ENCODE data around the gene TBCD. TPM values are rescaled to one million over a fixed set of nuclear protein-coding genes. Genes with fewer than 3 reads are reported as not detected.

The TBCD gene
- total and polyA plus RNA-seq, 12 donors = 41.3 to 107 (median 52.4) TPM

- Histone ChIP-seq H3K9me3 (no peaks in the 10 kb centered on the region), H3K4me3 (no peak overlapping the region), H3K27me3 (no peaks in the 10 kb centered on the region), H3K27ac (no peak overlapping the region), H3K4me1 (peaks cover 0 to 41% (median 20%) of the 10 kb centered on the region in 9 donors), H3K36me3 (peaks cover 0 to 15% (median 0%) of the 10 kb centered on the region in 9 donors)
- no peak for TF ChIP-seq CTCF (IDR thresholded peaks at IDR 0.05)
- intact Hi-C loops (cut with DNase I) = no loop called here
- WGBS, 2 donors = 78 to 83% methylated on average over 12 of the region's 12 CpGs
- ATAC-seq (no peak), DNase-seq (no peak)
Measured at GRCh38 chr17:82791532-82791931, 39.7 kb downstream of the TBCD start.

GRCh38 chr17:82793974-82794630 lies 42.2 kb downstream of the TBCD start:
- H3K4me3 ChIP-seq = no peak overlapping the region
- 76 to 77% methylated on average over 15 of the region's 15 CpGs for WGBS, 2 donors
- H3K4me1 ChIP-seq = peaks cover 0 to 29% (median 20%) of the 10 kb centered on the region in 9 donors
- H3K27ac ChIP-seq = peak overlapping the region in 6 of 10 donors; percentile 58 to 86 (median 70)
- H3K36me3 ChIP-seq = peaks cover 0 to 34% (median 0%) of the 10 kb centered on the region in 9 donors
- H3K9me3 ChIP-seq = no peaks in the 10 kb centered on the region
- intact Hi-C loops (cut with DNase I) = no loop called here
- no peaks in the 10 kb centered on the region for H3K27me3 ChIP-seq
- no peak for DNase-seq
- no peak for ATAC-seq
- TF ChIP-seq CTCF (IDR thresholded peaks at IDR 0.05) = no peak

- Histone ChIP-seq H3K27me3 (no peaks in the 10 kb centered on the region), H3K9me3 (no peaks in the 10 kb centered on the region), H3K36me3 (peaks cover 0 to 41% (median 0%) of the 10 kb centered on the region in 9 donors), H3K4me3 (no peak overlapping the region), H3K27ac (peak overlapping the region; percentile 57 to 86 (median 72)), H3K4me1 (peaks cover 0 to 28% (median 20%) of the 10 kb centered on the region in 9 donors)
- 58 to 66% methylated on average over 18 of the region's 18 CpGs for WGBS, 2 donors
- TF ChIP-seq CTCF (IDR thresholded peaks at IDR 0.05) = no peak
- intact Hi-C loops (cut with DNase I) = loop anchor here in 1 of 10 donors (5.0 kb wide), 1 partner anchor 37 kb away; no protein-coding TSS in a partner anchor
- peak in 1 of 2 donors; percentile 49 for DNase-seq
- ATAC-seq = peak; percentile 56 to 90 (median 80)
Measured at GRCh38 chr17:82794781-82795482, 43.1 kb downstream of the TBCD start.

- peak in 6 of 8 donors; percentile 7 to 47 (median 20) for ATAC-seq
- DNase-seq = no peak
- Histone ChIP-seq H3K4me1 (peaks cover 0 to 28% (median 20%) of the 10 kb centered on the region in 9 donors), H3K27ac (peak overlapping the region; percentile 18 to 86 (median 72)), H3K9me3 (no peaks in the 10 kb centered on the region), H3K27me3 (no peaks in the 10 kb centered on the region), H3K36me3 (peaks cover 0 to 48% (median 0%) of the 10 kb centered on the region in 9 donors), H3K4me3 (no peak overlapping the region)
- intact Hi-C loops (cut with DNase I) = loop anchor here in 1 of 10 donors (5.0 kb wide), 1 partner anchor 37 kb away; no protein-coding TSS in a partner anchor
- WGBS, 2 donors = 71 to 80% methylated on average over 14 of the region's 14 CpGs
- no peak for TF ChIP-seq CTCF (IDR thresholded peaks at IDR 0.05)
Measured at GRCh38 chr17:82795615-82796014, 43.8 kb downstream of the TBCD start.
